HG03139 (cell line): ENCODE data around the gene PRDM7.
A peak's percentile ranks its signal among the peaks of the same experiment; 100 is the strongest.

Source experiments
- ATAC-seq: cut with Tn5 transposase; IDR thresholded peaks from one replicate; pipeline ENCODE4 v1.9.1; 2021; ENCODE audit not compliant: unreplicated experiment

PRDM7 gene

GRCh38 chr16:90037276-90037675, 39.9 kb downstream of the PRDM7 start:
- ATAC-seq: no peak

GRCh38 chr16:90035902-90036301, 41.2 kb downstream of the PRDM7 start:
- ATAC-seq: no peak

GRCh38 chr16:90034504-90034903, 42.6 kb downstream of the PRDM7 start:
- no peak for ATAC-seq

GRCh38 chr16:90033387-90033786, 43.7 kb downstream of the PRDM7 start:
- ATAC-seq: no peak

GRCh38 chr16:90032674-90033331, 44.3 kb downstream of the PRDM7 start:
- no peak for ATAC-seq

GRCh38 chr16:90031931-90032673, 45.0 kb downstream of the PRDM7 start:
- no peak for ATAC-seq

- ATAC-seq: no peak
These were observed 45.8 kb downstream of the PRDM7 start for GRCh38 chr16:90031186-90031930.

GRCh38 chr16:90028985-90029384, 48.1 kb downstream of the PRDM7 start:
- ATAC-seq: no peak

- ATAC-seq: no peak
These were observed 49.5 kb downstream of the PRDM7 start for GRCh38 chr16:90027611-90028010.

GRCh38 chr16:90026135-90026534, 51.0 kb downstream of the PRDM7 start:
- no peak for ATAC-seq

- no peak for ATAC-seq
These were observed 54.1 kb downstream of the PRDM7 start for GRCh38 chr16:90023078-90023447.

GRCh38 chr16:90022209-90023077, 54.7 kb downstream of the PRDM7 start:
- ATAC-seq: peak; percentile 71

- ATAC-seq: no peak
These were observed 56.2 kb downstream of the PRDM7 start for GRCh38 chr16:90020838-90021382.

GRCh38 chr16:90020260-90020837, 56.8 kb downstream of the PRDM7 start:
- ATAC-seq: no peak

GRCh38 chr16:90019543-90020259, 57.4 kb downstream of the PRDM7 start:
- no peak for ATAC-seq

- no peak for ATAC-seq
These were observed 58.2 kb downstream of the PRDM7 start, which contains the start of gene DBNDD1 for GRCh38 chr16:90018652-90019542. DBNDD1 (minus strand) TSS chr16:90019456; CDS start chr16:90019341, 115 bp downstream.

- ATAC-seq: no peak
These were observed 58.9 kb downstream of the PRDM7 start for GRCh38 chr16:90018297-90018651.

GRCh38 chr16:90016339-90016950, 60.7 kb downstream of the PRDM7 start:
- no peak for ATAC-seq
